GM18508 (cell line): ENCODE data around the gene OPA3.
"Not testable (repeated sequence)": the region's sequence is repeated elsewhere in the genome, so short reads cannot be mapped to it uniquely, and the experiment has no call there.

Experiments
- ATAC-seq: cut with Tn5 transposase; IDR thresholded peaks from one replicate; pipeline ENCODE4 v1.9.1; 2021; ENCODE audit warnings: moderate number of reproducible peaks; ENCODE audit not compliant: insufficient read depth, unreplicated experiment

Gene OPA3

DNA sequence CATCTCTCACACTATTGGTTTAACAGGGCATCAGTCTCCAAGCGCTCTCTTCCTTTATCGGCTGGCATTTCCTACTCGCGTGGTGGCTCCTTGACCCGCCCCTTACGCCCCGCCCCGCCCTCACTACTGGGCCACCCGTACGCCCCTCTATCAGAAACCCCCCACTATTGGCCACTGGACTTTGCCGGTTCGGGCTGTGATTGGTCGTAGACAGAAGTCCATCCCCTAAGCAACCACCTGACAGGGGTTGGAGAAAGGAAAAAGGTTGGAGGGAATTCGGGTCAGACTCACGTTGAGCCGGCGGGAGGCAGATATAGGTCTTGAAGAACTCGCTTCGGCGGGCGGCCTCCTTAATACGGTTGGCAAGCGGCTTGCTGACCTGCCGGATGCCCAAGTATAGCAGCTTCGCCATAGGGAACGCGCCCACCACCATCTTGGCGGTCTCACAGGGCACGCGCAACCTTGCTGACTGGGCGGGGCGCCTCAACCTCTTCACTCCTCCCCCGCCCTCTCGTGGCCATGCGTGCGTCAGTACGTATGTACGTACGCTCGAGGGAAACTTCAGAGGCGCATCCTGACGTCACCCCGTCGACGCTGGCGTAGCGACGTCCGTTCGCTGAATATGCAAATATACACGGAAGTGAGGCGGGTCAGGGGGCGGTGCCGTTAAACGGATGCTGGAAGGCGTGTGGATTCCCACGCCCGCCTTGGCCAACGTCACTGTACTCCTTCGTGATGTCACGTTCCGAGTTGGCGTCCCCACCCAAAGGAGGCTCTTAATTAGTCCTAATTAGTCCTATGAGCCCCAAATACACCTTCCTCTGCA, at the start of gene OPA3:
OPA3 (minus strand) TSS at position 471 of the 826 bp plus-strand sequence; CDS start at position 433, 38 bp downstream.
- peak; percentile 74 for ATAC-seq

DNA sequence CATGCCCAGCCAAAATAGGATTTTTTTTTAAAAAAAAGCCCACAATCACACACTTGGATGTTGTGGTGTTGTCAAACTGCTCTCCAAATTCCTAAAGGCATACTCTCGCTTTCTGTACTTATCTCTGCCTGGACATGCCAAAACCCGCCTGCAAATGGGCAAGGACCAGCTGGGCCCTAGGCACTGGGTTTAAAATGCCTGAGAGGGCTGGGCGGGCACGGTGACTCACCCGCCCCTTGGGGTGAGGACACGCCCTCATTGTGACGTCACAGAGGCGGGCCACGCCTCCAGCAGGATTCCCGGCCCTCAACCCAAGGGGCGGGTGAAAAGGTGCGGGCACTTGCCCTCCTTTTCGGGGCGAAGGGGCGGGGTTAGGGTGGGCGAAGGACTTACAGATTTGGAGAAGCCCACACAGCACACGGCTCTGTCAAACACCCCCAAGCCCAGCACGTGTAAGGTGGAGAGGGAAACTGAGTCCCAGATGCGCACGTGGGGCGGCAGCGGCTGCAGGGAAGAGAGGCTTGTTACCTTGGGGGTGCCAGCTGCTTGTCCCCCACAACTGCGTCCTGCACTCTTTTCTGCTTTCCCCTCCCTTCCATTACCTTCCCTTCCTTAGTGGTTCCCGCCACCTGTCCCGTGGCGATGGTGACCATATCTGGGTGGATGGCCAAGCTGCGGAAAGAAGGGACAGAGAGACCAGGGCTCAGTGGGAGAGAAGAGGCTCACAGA, 48.0 kb upstream of the OPA3 start:
- no peak for ATAC-seq

DNA sequence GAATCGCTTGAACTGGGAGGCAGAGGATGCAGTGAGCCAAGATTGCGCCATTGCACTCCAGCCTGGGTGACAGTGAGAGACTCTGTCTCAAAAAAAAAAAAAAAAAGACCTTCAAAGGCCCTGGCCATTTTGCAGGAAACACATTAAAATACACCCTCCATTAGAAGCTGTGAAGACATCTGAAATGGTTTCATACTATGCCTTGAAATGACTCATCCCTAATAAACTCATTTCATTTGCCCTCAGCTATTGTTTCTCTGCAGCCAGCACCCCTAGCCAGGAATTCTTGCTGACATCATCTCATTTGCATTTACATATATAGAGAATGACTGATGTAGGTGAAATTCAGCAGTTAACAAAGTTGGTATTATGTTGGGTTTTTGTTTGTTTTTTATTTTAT, 45.9 kb upstream of the OPA3 start:
- ATAC-seq: no peak

DNA sequence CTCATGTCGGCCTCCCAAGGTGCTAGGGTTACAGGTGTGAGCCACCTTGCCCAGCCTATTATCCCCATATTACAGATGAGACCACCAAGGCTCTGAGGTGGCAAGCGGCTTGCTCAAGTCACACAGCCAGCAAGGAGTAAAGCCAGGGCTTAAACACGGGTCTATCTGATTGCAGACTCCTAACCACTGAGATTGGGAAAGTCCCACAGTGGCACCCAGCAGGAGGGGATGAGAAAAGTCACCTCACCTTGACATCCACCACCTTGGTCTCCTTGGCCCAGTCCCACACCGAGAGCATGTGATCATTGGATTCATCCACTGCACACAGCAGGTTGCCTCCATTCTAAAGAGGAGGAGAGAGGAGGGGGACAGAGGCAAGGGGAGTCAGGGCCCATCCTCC, 45.1 kb upstream of the OPA3 start:
- ATAC-seq: no peak

DNA sequence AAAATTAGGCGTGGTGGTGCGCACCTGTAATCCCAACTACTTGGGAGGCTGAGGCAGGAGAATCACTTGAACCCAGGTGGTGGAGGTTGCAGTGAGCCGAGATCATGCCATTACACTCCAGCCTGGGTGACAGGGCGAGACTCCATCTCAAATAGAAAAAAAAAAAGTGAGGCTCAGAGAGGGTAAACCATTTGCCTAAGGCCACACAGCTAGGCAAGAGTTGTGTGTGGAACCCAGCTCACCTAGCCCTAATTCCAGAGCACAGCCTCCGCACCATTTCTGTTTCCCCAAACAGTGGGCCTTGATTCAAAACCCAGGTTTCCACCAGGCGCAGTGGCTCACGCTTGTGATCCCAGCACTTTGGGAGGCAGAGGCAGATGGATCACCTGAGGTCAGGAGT, 43.6 kb upstream of the OPA3 start:
- not testable (repeated sequence) for ATAC-seq

DNA sequence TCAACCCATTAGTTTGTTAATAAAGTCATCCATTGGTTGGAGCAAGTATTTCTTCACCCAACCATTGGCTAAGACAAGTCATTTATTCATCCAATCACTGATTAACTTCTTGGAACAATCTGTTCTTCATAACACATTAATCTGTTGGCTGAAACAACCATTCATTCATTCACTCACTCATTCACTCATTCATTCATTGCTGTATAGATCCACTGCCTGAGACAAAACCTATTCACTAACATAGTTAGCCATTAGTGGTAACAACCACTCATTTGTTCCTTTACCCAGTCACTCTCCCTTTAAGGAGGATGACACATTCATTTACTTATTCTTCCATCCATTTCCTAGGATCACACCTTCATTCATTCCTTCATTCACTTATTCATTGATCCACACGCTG, 39.4 kb upstream of the OPA3 start:
- no peak for ATAC-seq

DNA sequence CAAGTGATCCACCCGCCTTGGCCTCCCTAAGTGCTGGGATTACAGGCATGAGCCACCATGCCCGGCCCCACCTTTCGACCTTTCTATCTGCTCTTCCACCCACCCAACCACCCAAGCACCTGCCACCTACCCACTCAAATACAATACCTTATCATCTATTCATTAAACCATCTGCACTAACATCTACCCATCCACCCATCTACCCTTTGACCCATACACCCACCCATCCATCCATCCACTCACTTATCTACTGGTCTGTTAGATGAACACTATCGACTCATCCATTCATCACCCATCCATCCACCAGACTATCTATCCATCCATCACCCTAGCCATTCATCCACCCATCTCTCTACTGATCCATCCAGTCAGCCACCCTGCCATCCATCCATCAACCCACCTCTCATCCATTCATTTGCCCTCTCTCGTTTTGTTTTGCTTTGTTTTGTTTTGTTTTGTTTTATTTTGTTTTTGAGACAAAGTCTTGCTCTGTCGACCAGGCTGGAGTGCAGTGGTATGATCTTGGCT, 37.4 kb upstream of the OPA3 start:
- ATAC-seq: no peak

DNA sequence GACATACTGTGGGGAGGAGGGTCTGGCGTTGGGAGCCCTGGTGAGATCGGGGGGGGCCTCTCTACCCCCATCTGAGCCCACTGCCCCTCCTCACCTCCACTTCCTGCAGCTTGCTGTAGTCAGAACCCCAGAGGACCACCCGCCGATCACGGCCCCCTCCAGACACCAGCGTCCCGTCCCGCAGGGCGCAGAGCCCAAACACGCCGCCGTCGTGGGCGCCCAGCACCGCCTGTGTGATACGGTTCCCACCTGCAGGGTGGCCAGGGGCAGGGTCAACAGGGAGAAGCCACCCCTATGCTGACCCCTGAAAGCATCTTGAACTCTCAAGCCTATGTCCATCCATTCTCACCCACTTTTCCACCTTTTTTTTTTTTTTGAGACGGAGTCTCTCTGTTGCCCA, 36.8 kb upstream of the OPA3 start:
- no peak for ATAC-seq

DNA sequence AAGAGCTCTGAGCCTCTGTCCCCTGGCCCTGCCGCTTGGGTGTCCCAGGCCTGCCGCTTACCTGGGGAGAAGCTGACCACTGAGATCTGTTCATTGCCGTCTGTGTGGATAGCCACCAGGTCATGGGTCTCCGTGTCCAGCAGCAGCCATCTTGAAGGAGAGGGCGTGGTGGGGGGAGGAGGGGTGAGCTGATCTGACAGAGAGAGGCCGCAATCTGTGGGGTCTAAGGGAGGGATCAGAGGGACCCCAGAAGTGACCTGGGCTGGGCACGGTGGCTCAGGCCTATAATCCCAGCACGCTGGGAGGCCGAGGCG, 32.1 kb upstream of the OPA3 start:
- no peak for ATAC-seq

DNA sequence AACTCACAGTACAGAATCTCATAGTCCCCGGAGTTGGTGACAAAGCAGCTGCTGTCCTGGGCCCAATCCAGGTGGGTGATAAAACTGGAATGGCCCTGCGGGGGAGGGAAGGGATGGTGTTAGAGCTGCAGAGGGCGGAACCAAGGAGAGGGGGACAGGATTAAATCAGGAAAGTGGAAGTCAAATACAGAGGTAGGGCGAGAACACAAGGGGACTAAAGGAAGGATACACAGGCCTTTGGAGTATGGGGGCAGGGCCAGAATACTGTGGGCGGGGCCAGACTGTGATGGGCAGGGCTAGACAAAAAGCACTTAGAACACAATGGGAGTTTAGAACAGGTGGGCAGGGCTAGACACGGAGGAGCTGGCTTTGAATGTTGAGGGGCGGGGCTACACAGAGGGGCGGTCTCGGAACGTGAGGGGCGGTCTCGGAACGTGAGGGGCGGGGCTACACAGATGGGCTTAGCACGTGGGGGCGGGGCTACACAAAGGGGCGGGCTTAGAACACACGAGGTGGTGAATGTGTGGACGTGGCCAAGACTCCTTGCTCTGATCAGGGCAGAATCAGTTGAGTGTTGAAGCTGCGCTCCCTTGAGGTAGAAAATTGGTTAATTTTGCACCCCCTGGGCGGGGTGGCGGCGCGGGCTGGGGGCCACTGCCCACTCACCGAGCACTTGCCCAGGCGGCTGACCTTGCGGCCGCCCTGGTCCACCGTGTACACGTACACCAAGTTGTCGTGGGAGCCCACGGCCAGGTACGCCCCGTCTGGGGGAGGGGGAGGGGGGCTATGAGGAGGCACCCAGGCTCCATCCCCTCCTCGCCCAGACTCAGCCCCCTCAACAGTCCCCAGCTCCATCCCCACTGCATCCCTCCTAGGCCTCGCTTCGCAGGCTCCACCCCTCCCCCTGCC, 31.4 kb upstream of the OPA3 start:
- ATAC-seq: no peak

DNA sequence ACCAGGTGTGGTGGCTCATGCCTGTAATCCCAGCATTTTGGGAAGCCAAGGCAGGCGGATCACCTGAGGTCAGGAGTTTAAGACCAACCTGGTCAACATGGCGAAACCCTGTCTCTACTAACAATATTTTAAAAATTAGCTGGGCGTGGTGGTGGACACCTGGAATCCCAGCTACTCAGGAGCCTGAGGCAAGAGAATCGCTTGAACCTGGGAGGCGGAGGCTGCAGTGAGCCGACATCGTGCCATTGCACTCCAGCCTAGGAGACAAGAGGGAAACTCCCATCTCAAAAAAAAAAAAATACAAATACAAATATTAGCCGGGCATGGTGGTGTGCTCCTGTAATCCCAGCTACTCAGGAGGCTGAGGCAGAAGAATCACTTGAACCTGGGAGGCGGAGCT, 30.5 kb upstream of the OPA3 start:
- not testable (repeated sequence) for ATAC-seq

DNA sequence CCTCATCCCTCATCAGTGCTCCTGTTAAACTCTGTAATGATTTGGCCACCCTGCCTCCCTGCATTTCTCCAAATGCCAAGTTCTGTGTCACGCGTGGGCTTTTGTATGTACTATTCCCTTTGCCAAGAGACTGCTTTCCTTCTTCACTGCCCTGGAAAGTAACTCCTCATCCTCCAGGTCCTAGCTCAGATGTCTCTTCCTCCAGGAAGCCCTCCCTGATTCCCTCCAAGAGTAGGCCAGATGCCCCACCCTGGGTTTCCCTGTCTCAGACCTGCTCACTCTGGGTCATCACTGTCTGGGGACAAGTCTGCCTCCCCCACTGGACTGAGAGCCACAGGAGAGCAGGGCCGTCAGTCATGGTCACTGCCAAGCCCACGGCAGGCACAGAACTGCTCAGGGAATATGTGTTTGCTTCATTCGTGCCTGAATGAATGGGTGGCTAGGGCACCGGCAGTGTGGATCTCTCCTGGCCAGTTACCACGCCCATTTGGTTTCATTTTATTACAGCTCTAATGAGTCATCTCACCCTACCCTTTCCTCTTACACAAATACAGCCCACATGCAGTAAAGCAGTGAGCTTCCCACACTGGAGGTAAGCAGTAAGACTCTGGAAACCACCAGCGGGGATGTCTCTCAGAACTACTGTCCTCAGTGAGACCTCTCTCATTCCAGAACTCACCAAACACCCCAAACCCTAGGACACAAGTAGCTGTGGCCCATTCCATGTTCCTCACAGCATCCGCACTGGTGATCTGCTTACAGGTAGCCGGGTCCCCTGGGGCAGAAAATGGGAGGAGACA, 29.5 kb upstream of the OPA3 start:
- no peak for ATAC-seq

DNA sequence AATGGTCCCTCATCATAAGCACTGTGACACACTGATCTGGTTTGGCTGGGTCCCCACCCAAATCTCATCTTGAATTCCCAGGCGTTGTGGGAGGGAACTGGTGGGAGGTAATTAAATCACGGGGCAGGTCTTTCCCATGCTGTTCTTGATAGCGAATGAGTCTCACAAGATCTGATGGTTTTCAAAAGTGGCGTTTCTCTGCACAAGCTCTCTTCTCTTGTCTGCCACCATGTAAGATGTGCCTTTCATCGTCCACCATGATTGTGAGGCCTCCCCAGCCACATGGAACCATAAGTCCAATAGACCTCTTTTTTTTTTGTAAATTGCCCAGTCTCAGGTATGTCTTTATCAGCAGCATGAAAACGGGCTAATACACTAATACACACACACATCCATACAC, 24.3 kb upstream of the OPA3 start:
- no peak for ATAC-seq

DNA sequence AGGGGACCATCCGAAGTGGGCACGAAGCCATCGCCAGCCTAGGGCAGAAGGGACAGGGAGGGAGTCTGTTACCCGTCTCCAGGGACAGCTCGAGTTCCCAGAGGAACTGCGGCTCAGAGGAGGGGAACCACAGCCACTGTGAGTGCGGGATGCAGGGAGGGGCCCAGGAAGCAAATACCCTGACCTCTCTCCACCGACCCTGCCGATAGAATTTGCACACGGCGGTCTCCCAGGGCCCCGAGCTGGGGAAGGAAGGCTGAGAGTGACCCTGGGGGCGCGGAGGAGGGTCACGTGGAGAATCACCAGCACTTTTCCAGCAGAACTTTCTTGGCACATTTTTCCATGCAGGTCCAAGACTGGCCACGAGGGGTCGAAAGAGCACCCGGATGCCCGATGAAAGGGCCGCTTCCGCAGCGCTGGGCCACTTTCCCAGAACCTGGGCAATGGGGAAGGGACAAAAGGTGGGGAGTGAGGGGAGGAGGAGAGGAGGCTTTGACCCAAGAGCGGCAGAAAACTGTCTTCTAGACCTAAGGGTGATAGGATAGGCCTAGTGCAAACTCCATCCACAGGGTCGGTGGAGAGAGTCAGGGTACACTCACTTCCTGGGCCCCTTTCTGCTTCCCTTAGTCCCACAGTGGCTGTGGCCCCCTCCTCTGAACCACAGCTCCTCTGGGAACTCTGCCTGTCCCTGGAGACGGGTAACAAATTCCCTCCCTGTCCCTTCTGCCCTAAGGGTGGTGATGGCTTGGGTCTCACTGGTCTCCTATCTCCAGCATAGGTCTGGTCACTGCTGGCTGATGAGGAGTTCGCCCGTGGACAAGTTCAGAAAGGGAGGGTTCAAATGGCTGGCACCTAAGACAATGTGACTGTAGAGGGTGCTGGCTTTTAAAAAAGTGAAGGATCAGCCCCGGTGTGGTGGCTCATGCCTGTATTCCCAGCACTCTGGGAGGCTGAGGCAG, 22.7 kb upstream of the OPA3 start:
- ATAC-seq: no peak

DNA sequence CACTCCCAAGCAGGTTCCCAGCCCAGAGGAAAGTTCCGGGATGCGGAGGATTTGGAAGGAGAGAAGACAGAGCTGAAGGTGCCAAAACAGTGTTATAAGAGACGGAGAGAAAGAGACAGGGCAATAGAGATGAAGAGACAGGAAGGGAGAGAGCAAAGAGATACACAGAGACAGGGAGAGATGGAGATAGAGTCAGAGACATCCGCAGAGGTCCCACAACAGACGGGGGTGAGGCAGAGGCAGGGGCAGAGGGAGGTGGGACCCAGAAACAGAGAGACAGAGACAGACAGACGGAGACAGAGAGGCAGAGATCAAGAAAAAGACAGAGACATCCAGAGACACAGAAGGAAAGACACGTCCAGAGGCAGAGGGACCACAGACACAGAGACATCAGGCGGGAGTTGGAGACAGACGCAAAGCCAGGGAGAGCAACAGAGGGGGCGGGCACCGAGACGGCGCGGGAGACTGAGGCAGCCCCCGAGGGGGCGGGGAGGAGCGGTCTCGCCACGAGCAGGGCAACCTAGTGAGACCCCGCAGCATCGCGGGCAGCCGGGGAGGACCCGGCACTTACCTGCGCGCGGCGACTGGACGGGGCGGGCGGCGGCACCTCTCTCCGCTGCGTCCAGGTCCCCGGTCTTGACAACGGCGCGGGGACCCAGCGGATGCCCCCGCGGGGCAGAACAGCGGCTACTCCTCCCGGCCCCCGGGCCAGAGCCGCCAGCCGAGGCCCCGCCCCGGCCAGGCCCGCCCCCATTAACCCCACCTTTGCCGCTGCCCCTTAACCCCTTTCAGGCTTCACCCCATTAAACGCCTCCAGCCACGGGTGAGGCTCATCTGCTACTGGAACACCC, 17.1 kb upstream of the OPA3 start, which contains the start of gene GPR4:
GPR4 (minus strand) TSS at position 689 of the 851 bp plus-strand sequence. CDS start 10,346 bp downstream, outside the sequence.
- ATAC-seq: no peak

DNA sequence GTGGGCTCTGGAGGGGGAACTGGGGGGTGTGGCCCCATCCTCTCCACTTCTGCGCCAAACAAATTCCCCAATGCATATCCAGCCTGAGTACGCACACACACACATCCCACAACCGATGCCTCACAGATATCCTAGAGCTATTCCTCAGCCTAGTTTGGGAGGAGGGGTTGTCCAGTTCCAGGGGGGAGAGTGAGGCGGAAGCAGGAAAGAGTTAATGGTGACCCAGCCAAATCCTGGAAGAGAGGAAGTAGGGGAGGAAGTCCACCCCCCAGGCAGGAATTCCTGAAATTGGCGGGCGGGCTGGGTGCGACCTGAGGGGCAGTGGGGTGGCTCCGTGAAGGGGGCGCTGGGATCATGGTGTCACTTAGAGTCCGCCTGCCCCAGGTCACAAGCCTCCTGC, 16.5 kb upstream of the OPA3 start:
- ATAC-seq: no peak

DNA sequence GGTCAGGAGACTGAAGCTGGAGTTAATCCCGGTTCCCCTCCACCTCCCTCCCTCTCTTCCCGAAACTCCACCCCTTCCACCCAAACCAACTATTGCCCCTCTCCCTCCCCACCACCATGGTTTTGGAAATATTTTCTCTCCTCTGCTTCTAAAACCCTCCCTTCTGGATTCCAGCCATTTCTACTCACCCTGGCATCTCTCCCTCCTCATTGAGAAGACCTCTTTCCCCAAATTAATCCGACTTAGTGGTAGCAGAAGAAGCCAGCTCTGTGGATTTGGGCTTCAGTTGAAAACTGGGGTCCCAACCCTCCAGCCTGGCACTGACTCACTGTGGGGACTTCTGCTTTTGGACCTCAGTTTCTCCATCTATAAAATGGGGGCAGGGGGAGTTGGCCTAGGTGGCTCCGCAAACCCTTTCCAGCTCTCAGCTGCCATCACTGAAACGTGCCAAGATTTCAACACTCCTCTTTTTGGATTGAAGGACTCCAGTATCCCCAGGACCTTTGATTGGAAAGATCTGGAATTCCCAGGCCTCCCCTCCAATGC, 15.8 kb upstream of the OPA3 start:
- no peak for ATAC-seq
